HCT116 (cell line): ENCODE measurements around the gene HAUS8.

Source experiments
- CEBPB ChIP-seq: IDR thresholded peaks from 2 replicates; pipeline ENCODE4 v1.6.1; 2012; ENCODE audit warnings: low read depth
- CTCF ChIP-seq, 3 experiments: fragments of 200-600 bp in 1 of 3; sonication (generic) in 1 of 3; IDR thresholded peaks in 2 of 3; conservative IDR thresholded peaks in 1 of 3; 2 replicates each; pipeline ENCODE4 v1.5.1; 2012 to 2017; ENCODE audit warnings: low read depth in 2 of 3, low read length in 2 of 3, antibody characterized with exemption in 1 of 3, borderline replicate concordance in 1 of 3, control low read depth in 1 of 3, mild to moderate bottlenecking in 1 of 3, mixed read lengths in 1 of 3, mixed run types in 1 of 3, moderate library complexity in 1 of 3; ENCODE audit not compliant: insufficient read depth in 1 of 3
- JUND ChIP-seq: IDR thresholded peaks from 2 replicates; pipeline ENCODE4 v1.6.1; 2012
- POLR2A ChIP-seq: IDR thresholded peaks from 2 replicates; pipeline ENCODE4 v1.7.0; 2011; ENCODE audit warnings: borderline replicate concordance; ENCODE audit not compliant: insufficient read depth, insufficient read length; ENCODE audit errors: extremely low read depth
- POLR2AphosphoS5 ChIP-seq: IDR thresholded peaks from 2 replicates; pipeline ENCODE4 v1.6.1; 2011; ENCODE audit warnings: mild to moderate bottlenecking, low read depth, low read length, moderate library complexity
- RAD21 ChIP-seq: IDR thresholded peaks from 2 replicates; pipeline ENCODE4 v1.6.1; 2012; ENCODE audit warnings: low read depth, mild to moderate bottlenecking
- YY1 ChIP-seq: IDR thresholded peaks from 2 replicates; pipeline ENCODE4 v1.6.1; 2011; ENCODE audit warnings: low read length, low read depth, moderate library complexity, mild to moderate bottlenecking; ENCODE audit not compliant: insufficient replicate concordance; ENCODE audit errors: extremely low read depth
- ZFX ChIP-seq: fragments of 450-650 bp; IDR thresholded peaks from 2 replicates; pipeline ENCODE4 v1.6.1; 2017
- ZNF274 ChIP-seq: fragments of 200-500 bp; sonication (Bioruptor generic); IDR thresholded peaks from 2 replicates; pipeline ENCODE4 v1.6.1; 2014; ENCODE audit warnings: mild to moderate bottlenecking, low read depth, low read length, inconsistent platforms

- TF ChIP-seq CTCF (IDR thresholded peaks at IDR 0.05 in 2 of 3, conservative IDR thresholded peaks at IDR 0.05 in 1 of 3; ENCODE audit: borderline replicate concordance in 1 of 3, insufficient read depth in 1 of 3, low read depth in 2 of 3, low read length in 2 of 3) (peak in 1 of 3 experiments; percentile 28; a peak in 2 of 6 replicates), POLR2AphosphoS5 (no peak), JUND (no peak), CEBPB (no peak), ZFX (no peak), ZNF274 (no peak), YY1 (no peak), RAD21 (peak; percentile 31), POLR2A (no peak)
Observed at GRCh38 chr19:17005000-17005399, 70.3 kb downstream of the HAUS8 start.
